ENCODE results near the gene LRP2BP. TPM values are rescaled to one million over a fixed set of nuclear protein-coding genes. Genes with fewer than 3 reads are reported as not detected.

Gene LRP2BP
- total RNA-seq, 1 donor = 1.3 TPM

- no peak overlapping the region for H3K4me3 ChIP-seq (ENCODE audit: low read depth, low read length)
- TF ChIP-seq CTCF (IDR thresholded peaks at IDR 0.05; ENCODE audit: insufficient read depth, low read depth, low read length) = no peak
- peak; percentile 36 for DNase-seq (ENCODE audit: low read depth)
These were observed 37.2 kb downstream of the LRP2BP start for GRCh38 chr4:185358514-185358913.

GRCh38 chr4:185357733-185358440 lies 37.8 kb downstream of the LRP2BP start:
- no peak for DNase-seq (ENCODE audit: low read depth)
- no peak for TF ChIP-seq CTCF (IDR thresholded peaks at IDR 0.05; ENCODE audit: insufficient read depth, low read depth, low read length)
- no peak overlapping the region for H3K4me3 ChIP-seq (ENCODE audit: low read depth, low read length)

GRCh38 chr4:185357211-185357610 lies 38.5 kb downstream of the LRP2BP start:
- no peak for DNase-seq (ENCODE audit: low read depth)
- TF ChIP-seq CTCF (IDR thresholded peaks at IDR 0.05; ENCODE audit: insufficient read depth, low read depth, low read length) = no peak
- no peak overlapping the region for H3K4me3 ChIP-seq (ENCODE audit: low read depth, low read length)

- TF ChIP-seq CTCF (IDR thresholded peaks at IDR 0.05; ENCODE audit: insufficient read depth, low read depth, low read length) = no peak
- DNase-seq (ENCODE audit: low read depth) = no peak
- no peak overlapping the region for H3K4me3 ChIP-seq (ENCODE audit: low read depth, low read length)
These were observed 43.0 kb downstream of the LRP2BP start for GRCh38 chr4:185352741-185353140.

- H3K4me3 ChIP-seq (ENCODE audit: low read depth, low read length) = no peak overlapping the region
- TF ChIP-seq CTCF (IDR thresholded peaks at IDR 0.05; ENCODE audit: insufficient read depth, low read depth, low read length) = no peak
- no peak for DNase-seq (ENCODE audit: low read depth)
These were observed 43.5 kb downstream of the LRP2BP start for GRCh38 chr4:185352202-185352601.

GRCh38 chr4:185351691-185352090 lies 44.0 kb downstream of the LRP2BP start:
- no peak overlapping the region for H3K4me3 ChIP-seq (ENCODE audit: low read depth, low read length)
- TF ChIP-seq CTCF (IDR thresholded peaks at IDR 0.05; ENCODE audit: insufficient read depth, low read depth, low read length) = no peak
- no peak for DNase-seq (ENCODE audit: low read depth)

Data from fibroblast of villous mesenchyme (primary cell).